NCI-H1930 (cell line): ENCODE results near the gene FCSK.
A peak's percentile ranks its signal among the peaks of the same experiment; 100 is the strongest.
"Not testable (repeated sequence)": the region's sequence is repeated elsewhere in the genome, so short reads cannot be mapped to it uniquely, and the experiment has no call there.

Experiments
- DNase-seq, 2 experiments: peaks; one replicate each; lab custom pipeline; 2025; lab: John Stamatoyannopoulos, UW

FCSK gene

GRCh38 chr16:70454222-70455034 is at the start of gene FCSK:
Gene FCSK, plus strand, starts transcription at chr16:70454595. Its CDS starts 8,596 bp downstream, at chr16:70463191.
- peak; percentile 61 to 64 for DNase-seq

- not testable (repeated sequence) for DNase-seq
Measured at GRCh38 chr16:70406104-70406503, 48.3 kb upstream of the FCSK start.

GRCh38 chr16:70407811-70408274 is 46.6 kb upstream of the FCSK start:
- no peak for DNase-seq

- no peak for DNase-seq
Measured at GRCh38 chr16:70410734-70411133, 43.7 kb upstream of the FCSK start.

- no peak for DNase-seq
Measured at GRCh38 chr16:70412385-70412784, 42.0 kb upstream of the FCSK start.

- not testable (repeated sequence) for DNase-seq
Measured at GRCh38 chr16:70413572-70413971, 40.8 kb upstream of the FCSK start.

GRCh38 chr16:70416748-70417616 is 37.4 kb upstream of the FCSK start:
- DNase-seq: no peak

- no peak for DNase-seq
Measured at GRCh38 chr16:70417661-70418060, 36.7 kb upstream of the FCSK start.

- DNase-seq: no peak
Measured at GRCh38 chr16:70418274-70418992, 36.0 kb upstream of the FCSK start.

GRCh38 chr16:70418993-70419318 is 35.4 kb upstream of the FCSK start:
- DNase-seq: no peak

GRCh38 chr16:70419384-70420327 is 34.7 kb upstream of the FCSK start:
- no peak for DNase-seq

- no peak for DNase-seq
Measured at GRCh38 chr16:70421014-70421413, 33.4 kb upstream of the FCSK start.

GRCh38 chr16:70421473-70422311 is 32.7 kb upstream of the FCSK start:
- no peak for DNase-seq

GRCh38 chr16:70422543-70422942 is 31.9 kb upstream of the FCSK start:
- DNase-seq: no peak

GRCh38 chr16:70427786-70428177 is 26.6 kb upstream of the FCSK start:
- no peak for DNase-seq

- no peak for DNase-seq
Measured at GRCh38 chr16:70428178-70428998, 26.0 kb upstream of the FCSK start.

- no peak for DNase-seq
Measured at GRCh38 chr16:70429888-70430666, 24.3 kb upstream of the FCSK start.

- DNase-seq: no peak
Measured at GRCh38 chr16:70430667-70431536, 23.5 kb upstream of the FCSK start.
